HG03045 (cell line): Measurements from ENCODE around the gene SLIRP.
"Not testable (repeated sequence)": the region's sequence is repeated elsewhere in the genome, so short reads cannot be mapped to it uniquely, and the experiment has no call there.

Source experiments
- ATAC-seq: cut with Tn5 transposase; IDR thresholded peaks from one replicate; pipeline ENCODE4 v1.9.1; 2021; ENCODE audit warnings: mild to moderate bottlenecking, moderate library complexity; ENCODE audit not compliant: unreplicated experiment

Gene SLIRP

DNA sequence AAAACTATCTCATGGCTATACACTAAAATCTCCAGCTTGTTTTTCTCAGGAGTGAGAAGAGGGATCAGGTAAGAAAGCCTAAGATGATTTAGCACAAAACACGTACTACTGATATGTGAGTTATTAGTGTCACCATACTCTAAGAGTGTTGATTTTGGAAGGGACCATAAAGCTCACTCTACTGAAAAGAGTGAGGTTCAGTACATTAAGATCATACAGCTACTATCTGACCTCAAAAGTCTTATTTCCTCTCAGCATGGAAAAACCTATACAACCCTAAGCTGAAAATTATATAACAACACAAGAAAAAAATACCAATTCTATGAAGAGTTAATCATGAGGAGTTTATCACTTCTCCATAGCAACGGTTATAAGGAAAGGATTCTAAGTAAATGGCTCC lies 33.5 kb downstream of the SLIRP start:
- no peak for ATAC-seq

DNA sequence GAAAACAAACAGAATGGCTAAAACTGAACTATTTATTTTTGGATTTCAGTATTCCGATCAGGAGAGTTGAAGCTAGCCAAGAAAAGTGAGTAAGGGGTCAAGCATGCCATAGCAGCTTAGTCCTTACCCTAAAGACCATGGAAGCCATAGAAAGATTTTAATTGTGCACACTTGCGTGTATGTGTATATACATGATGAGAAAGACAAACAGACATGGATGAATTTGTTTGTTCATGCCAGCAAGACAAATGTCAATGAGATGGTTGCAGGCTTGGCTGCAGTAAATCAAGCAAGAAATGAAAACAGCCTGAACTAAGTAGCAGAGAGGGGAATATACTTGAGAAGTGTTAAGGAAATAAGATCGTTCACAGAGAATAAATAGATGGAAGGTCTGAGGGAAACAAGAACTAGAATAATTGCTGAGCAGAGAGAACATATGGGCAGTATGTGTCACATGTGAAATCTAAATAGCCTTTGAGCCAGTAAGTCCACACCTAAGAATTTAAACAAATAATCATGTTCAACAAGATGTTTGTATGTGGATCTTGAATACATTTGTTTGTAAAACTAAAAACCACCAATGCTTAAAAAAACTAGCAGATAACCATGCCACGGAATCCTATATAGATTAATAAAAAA lies 38.3 kb downstream of the SLIRP start:
- no peak for ATAC-seq

DNA sequence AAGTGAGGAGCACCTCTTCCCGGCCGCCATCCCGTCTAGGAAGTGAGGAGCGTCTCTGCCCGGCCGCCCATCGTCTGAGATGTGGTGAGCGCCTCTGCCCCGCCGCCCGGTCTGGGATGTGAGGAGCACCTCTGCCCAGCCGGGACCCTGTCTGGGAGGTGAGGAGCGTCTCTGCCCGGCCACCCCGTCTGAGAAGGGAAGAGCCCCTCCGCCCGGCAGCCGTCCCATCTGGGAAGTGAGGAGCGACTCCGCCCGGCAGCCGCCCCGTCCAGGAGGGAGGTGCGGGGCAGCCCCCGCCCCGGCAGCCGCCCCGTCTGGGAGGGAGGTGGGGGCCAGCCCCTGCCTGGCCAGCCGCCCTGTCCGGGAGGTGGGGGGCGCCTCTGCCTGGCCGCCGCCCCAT lies 39.5 kb downstream of the SLIRP start:
- ATAC-seq: not testable (repeated sequence)

DNA sequence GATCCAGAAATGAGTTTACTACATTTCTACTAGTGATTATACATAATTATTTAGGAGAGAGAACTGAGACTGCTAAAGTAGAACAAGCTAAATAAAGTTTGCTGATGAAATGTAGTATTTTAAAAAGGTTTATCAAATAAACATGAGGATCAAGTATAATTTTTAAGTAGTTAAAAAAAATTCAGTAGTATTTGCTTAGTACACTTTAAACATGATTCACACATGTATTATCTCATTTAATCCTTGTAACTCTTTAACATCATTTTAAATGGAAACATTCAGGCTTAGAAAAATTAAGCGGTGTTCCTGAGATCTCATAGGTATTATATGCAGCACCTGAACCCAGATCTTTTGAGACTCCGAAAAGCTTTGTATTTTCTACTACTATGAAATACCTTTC lies 44.4 kb downstream of the SLIRP start:
- no peak for ATAC-seq

DNA sequence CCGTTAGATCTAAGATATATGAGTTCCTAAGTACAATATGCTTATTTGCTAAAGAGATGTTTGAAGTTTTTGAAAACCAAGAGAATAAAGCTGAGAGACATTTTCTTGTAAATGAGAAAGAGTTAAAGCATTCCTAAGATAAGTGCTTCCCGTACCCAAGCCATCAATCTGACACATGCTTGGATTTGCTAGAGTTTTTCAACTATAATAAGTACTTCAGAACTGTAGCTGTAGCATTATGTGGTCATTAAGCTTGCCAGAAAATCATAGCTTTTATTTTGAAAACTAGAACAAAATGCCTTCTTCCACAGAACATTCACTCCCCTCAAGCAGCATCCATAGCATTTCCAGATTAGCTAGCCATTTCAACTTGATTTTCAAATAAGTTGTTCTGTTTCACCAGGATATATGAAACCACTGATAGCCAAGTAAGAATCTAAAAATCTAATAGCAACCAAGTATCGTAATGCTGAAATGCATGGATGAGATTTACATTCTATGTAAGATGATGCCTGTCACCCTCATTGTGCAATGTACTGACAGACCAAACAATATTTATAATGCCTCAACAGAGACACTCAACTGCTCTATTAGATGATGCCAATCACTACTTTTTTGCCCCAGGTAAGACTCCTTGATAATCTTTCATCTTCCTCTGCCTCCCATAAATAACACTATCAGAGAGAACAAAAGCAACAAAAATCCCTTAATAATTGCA lies 45.1 kb downstream of the SLIRP start:
- ATAC-seq: no peak

DNA sequence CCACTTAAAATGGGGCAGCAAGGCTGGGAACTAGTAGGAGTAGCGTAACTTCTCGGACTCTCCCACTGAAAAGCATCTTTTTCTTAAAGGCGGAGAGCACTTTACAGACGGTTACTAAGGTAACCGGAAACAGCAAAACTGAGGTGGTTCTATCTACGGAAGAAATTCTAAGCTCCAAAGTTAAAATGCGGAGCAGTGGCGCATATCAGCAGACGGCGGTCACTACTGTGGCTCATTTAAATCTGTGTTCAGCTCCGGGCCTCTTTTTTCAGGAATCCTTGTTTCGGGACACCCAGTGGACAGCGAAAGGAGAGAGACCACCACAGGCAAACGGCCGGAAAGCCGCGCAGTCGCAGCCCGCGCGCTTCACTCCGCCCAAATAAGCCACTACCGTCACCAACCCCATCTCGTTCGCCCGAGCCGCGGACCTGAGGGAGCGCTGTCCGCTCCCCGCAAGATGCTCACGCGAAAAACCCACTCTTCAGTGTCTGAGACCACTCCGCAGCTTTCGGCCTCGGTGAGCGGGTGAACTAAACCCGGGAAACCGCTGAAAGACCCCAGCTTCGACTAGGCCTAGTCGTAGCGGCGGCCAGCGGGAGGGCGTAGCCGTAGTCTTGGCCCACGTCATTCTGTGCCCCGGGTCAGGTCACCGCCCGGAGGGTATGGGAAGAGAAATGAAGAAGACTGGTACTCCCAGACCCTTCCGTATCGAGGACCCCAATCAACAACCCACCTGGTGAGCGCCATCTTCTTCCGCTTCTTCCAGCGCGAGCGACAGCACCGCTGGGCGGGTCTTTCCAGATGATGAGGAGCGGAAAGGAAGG lies 52.7 kb downstream of the SLIRP start, which contains the start of gene SNW1:
Gene SNW1, minus strand, starts transcription at position 776 of the 824 bp plus-strand sequence. Its CDS starts 29 bp downstream, at position 747.
- ATAC-seq: peak; percentile 94

DNA sequence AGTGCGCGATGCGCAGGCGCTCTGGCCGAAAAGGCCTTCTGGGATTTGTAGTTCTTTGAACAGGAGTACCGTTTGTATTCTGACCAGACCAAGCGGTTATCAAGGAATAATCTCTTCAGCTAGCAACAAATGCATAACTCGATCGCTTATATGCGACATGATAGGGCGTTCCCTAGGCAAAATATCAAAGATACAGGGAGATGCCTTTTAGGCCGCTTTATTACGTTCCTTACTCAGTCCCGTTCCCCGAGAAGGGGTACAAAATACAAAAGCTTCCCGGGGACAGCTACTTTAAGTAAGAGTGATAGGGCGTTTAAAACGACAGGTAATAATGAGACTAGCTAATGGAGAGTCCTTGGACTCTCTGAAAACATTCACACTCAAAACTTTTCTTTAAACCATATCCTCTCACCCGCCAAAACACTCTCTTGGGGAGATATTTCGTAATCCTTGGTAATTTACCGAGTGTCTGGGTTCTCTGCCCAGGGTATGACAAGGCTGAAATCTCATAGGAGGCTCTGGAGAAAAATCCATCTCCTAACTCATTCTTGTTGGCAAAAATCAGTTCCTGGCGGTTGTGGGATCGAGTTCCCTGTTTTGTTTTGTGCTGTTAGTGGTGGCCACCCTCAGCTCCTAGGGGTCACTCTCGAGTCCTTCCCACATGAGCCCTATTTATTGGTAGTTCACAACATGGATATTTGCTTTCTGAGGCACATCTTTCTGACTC lies 53.5 kb downstream of the SLIRP start:
- peak; percentile 26 for ATAC-seq

DNA sequence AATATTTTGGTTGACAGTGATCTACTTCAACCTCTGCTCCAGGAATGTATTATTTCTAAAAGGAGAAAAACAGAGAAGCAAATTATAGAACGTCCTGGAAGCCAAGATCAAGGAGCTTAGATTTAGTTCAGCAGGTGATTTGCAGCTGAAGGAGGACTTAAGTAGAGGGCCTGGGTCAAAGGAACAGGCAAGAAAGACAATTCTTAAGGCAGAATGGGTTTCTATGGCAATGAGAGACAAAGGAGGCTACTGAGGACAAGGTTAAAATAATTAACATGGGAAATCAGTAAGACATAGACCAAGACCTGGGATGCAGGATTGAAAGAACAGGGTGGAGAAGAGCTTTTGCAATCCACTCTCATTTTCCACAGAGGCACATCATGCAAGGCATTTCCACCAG lies 55.4 kb downstream of the SLIRP start:
- no peak for ATAC-seq

DNA sequence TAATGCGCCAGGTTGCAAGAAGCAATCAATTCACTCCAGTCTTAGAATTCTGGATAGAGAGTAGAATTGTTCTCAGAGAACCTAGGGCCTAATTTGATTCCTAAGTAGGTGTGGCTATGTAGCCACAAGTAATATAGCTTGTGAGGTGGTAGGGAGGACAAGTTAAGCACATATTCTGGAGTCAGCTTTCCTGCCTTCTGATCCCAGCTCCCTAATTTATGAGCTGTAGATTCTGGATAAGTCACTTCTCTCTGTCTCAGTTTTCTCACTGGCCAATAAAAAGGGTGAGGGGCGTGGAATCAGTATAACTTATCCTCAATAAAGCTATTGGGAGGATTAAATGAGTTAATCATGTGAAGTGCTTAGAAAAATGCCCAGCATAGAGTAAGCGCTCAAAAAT lies 56.1 kb downstream of the SLIRP start:
- ATAC-seq: no peak
